ENCODE results near the gene VNN1.
"Not testable (repeated sequence)": the region's sequence is repeated elsewhere in the genome, so short reads cannot be mapped to it uniquely, and the experiment has no call there.

VNN1 gene

DNA sequence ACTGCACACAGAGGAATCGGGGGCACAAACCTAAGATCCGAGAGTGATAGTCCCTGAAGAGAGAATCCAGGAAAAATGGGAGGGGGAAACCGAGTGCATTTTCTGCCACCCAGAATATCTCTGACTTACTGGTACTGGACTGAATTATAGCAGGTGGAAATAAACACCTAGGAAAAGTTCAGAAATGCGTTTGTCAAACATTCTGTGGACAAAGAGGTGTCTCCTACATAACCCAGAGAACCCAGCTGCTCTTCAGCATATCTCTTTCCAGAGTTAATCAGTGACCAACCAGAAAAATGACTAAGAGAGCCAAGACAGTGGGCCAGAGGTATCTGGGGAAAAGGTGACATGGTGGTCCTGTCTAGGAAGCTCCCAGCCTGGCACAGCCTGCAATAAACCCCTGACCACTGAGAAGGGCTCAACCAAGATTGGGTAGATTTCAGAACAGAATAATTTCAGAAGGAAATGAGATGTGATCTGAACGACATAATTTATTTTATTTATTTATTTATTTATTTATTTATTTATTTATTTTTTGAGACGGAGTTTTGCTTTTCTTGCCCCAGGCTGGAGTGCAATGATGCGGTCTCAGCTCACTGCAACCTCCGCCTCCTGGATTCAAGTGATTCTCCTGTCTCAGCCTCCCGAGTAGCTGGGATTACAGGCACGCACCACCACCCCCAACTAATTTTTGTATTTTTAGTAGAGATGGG lies 6.0 kb upstream of the VNN1 start:
- no peak for DNase-seq (ENCODE audit: low read depth in 2 of 2)

DNA sequence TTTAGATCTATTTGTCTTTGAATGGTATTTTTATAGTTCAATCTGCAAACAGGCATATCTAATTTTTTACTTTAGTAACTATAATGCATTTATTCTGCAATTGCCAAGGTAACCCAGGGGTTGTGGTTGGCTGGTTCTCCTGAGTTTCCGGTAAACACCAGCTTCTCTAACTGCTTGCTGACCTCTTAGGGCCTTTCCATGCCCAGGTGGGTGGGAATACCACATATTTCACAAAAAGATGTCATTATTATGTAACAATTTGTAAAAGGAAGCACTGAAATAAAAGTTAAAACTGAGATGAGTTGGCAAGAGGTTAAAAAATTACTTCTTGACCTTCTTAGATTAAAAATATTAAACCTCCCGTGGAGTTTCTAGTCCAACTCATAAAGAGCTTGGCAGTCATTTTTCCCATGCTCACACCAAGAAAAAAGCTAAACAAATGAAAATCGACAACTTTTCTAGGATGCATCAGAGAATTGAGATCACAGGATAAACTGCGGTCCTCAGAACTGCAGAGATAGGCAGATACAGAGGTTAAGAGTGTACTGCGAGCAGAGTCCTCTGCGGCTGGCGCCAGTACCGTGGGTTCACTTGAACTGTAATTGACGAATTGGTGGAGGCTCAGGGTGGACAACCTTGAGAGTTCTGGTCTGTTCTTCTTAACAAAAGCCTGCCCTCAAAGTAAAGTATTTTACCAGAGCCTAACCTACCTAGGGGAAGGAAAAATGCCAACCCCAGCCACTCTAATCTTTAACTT lies 2.2 kb upstream of the VNN1 start:
- DNase-seq (ENCODE audit: low read depth in 2 of 2): no peak

DNA sequence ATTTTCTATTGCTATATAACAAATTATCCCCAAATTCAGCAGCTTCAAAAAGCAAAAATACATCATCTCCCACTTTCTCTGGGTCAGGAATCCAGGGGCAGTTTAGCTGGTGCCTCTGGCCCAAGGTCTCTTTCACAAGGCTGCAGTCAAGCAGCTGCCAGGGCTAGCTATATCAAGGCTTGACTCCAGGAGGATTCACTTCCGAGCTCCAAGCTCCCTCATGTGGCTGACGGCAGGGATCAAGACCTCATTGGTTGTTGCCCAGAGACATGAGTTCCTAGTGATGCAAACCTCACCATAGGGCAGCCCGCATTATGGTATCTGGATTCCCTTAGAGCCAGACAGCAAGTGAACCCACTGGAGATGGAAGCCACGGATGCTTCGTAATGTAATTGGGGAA lies 1.3 kb upstream of the VNN1 start:
- no peak for DNase-seq (ENCODE audit: low read depth in 2 of 2)

DNA sequence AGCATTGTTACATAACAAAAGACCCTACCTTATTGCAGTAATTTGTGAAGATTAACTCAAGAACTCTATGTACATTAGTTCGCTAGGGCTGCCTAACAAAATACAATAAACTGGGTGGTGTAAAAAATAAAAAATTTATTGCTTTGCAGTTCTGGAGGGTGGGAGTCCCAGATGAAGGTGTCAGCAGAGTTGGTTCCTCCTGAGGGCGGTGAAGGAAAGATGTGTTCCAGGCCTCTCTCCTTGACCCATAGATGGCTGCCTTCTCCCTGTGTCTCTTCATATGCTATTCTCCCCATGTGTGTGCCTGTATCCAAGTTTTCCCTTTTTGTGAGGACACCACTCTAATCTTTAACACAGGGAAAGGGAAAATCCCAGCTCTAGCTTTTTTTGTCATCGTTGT lies 305 bp upstream of the VNN1 start:
- DNase-seq (ENCODE audit: low read depth in 2 of 2): no peak

DNA sequence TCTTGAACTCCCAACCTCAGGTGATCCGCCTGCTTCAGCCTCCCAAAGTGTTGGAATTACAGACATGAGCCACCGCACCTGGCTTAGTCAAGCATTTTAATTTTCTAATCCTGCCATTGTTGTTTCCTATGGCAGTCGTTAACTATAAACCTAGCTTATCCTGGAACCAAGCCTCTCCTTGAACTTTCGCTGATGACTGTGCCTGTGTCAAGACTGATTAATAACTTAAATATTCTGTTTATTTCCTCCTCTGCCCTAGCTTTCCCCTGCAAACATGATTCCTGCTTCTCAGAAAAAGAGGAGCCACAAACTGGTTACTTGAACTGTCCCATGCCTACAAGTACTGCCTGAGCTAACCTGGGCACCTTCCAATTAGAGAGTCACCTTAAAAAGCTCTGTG lies 1.5 kb downstream of the VNN1 start:
- no peak for DNase-seq (ENCODE audit: low read depth in 2 of 2)

DNA sequence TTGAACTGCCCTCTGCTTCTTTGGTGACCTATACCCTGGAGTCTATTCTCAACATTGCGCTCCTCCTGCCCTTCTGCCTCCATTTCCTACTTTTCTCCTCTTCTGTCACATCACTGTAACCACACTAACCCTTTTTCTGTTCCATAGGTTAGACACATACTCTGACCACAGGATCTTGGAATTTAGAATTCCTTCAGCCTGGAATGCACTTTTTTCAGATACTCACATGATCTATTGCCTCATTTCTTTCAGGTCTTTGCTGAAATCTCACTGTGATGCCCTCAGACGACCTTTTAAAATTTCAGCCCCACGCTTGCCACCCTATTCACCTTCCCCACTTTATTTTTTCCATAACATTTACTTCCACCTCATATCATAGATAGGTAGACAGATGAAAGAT lies 5.1 kb downstream of the VNN1 start:
- DNase-seq (ENCODE audit: low read depth in 2 of 2): no peak

DNA sequence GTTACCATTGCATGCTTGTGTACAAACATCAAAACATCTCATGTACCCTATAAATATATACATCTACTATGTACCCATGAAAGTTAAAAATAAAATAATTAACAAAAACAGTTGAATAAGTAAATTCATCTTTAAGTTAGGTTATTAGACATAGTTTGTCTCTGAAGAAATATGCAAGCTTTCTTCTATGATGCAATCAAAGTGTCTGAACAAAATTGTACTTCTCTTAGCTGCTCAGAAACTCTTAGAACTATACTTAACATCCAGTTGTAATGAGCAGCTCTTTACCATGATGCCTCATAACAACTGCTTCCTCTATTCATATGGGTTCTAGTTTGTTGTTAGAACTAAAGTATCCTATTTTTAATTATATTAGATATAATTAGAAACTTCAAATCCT lies 5.9 kb downstream of the VNN1 start:
- no peak for DNase-seq (ENCODE audit: low read depth in 2 of 2)

DNA sequence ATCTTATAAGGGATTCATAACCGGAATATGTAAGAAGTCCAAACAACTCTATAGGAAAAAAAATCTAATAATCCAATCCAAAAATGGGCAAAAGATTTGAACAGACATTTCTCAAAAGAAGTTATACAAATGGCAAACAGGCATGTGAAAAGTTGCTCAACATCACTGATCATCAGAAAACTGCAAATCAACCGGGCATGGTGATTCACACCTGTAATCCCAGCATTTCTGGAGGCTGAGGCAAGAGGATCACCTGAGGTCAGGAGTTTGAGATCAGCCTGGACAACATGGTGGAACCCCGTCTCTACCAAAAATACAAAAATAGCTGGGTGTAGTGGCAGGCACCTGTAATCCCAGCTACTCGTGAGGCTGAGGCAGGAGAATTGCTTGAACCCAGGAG lies 7.1 kb downstream of the VNN1 start:
- DNase-seq (ENCODE audit: low read depth in 2 of 2): not testable (repeated sequence)

DNA sequence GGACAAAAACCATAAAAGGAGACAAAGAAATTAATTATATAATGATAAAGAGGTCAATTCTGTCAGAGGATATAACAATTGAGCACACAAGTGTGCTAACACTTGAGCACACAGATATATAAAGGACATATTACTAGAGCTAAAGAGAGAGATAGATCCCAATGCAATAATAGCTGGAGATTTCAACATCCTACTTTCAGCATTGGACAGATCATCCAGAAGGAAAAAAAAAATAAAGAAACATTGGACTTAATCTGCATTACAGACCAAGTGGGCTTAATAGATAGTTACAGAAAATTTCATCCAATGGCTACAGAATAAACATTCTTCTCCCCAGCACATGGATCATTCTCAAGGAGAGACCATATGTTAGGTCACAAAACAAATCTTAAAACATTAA lies 9.9 kb downstream of the VNN1 start:
- DNase-seq (ENCODE audit: low read depth in 2 of 2): no peak

DNA sequence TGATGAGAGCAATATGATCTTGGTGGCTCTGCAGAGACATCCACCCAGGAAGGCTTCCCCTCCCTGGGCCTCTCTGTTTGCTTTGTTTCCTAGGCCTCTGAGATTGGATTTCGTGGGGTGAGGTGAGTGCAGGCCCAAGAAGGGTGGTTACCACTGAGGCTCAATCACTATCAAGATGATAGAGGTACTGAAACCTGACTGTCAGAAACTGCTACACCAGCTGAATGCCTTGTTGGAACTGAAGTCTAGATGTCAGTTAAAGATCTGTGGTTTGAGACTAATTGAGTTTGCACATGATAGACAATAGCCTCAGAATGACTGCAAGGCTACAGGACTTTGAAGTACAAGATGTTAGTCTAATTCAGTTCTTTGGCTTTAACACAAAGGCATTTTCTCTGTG lies 15.2 kb downstream of the VNN1 start:
- no peak for DNase-seq (ENCODE audit: low read depth in 2 of 2)

DNA sequence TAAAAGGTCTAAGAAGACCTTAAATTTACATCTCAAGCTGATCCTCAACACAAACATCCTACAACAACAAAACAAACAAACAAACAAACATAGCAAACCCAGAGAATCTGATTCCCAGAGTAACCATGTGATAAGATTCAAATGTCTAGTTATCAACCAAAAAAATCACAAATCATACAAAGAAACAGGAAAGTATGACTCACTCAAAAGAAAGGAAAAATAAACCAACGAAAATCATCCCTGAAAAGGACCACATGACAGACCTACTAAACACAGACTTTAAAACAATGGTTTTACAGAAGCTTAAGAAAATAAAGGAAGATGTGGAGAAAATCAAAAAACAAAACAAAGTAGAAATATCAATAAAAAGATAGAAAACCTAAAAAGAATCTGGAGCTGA lies 18.1 kb downstream of the VNN1 start:
- no peak for DNase-seq (ENCODE audit: low read depth in 2 of 2)

DNA sequence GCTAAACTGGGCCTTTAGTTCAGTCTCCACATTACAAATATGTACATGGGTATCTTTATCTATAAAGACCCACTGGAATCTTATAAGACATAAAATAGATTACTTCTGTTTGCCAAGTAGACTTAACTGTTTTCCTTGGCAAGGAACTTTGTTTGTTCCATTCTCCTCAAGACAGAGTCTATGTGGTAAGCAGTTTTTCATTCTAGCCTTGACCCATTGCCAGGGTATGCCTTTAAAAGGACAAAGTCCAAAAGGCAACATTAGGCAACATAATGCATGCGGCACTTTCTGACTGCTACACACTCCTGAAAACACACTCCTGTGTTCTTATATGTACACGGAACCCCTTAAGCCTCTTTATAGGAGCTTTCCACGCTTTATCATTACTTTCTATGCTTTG lies 20.4 kb downstream of the VNN1 start:
- DNase-seq (ENCODE audit: low read depth in 2 of 2): no peak

DNA sequence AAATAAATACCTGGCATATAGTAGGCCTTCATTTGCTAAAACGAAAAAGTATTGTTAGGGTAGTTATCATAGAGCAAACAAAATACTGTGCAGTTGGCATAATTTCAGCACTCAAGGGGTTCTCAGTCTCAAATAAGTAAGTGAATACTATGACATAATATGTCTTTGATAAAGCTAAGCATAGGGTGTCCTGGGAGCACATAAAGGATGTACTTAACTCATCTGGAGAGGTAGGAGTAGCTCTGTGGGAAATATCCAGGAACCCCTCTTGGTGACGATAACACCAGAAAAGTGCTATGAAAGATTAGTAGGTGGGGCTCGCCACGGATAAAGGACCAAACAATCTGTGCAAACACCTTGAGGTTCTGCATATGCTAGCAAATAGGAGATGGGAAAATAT lies 23.2 kb downstream of the VNN1 start:
- DNase-seq (ENCODE audit: low read depth in 2 of 2): no peak

DNA sequence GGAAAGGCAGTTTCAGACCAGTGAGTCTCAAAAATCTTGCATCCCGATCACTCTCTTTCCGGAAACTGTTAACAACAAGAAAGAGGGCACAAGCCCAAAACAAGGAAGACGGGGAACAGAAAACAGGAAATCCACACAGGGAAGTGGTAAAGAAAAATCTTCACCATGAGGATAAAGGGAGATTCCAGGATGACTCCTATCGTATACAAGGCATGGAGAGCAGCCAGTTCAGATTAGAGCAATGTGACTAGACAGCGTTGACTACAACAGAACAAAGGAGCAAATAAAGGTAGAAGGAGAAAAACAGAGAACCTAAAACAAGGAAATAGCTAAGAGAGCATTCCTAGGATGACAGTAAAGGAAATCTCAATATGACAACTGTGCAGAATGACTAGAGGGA lies 26.5 kb downstream of the VNN1 start:
- DNase-seq (ENCODE audit: low read depth in 2 of 2): no peak

DNA sequence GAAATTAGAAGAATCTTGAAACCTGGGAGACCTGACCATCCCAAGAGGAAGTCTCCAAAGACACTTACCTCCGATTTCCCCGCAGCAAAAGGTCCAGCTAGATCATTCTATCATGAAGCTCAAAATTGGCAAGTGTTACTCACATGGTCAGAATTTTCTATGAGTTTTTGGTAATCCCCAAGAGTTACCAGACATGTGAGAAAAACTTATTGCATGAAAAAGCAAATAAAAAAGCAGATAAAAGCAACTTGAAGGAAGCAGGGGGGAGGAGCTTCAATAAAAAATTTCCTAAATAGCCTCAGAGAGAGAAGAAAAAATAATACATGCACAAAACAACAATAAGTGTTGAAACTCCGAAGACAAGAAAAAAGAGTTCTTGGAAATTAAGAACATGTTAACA lies 27.3 kb downstream of the VNN1 start:
- no peak for DNase-seq (ENCODE audit: low read depth in 2 of 2)

DNA sequence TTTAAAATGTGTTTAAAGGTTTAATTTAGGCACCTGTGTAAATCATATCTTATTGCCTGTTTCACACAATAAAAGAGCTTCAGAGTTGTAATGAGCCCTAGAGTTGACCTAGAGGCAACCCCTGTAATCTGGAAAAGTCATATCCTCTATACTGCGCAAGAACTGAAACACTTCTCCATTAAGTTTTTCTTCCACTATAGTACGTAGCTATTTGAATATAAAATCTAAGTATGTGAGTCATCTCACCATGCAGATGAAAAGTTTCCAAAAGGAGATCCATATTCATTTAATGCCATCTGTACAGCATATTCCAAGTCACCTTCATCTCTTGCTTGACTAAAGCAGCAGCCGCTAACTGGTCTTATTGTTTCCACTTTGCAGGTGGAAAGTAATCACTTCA lies 28.8 kb downstream of the VNN1 start:
- DNase-seq (ENCODE audit: low read depth in 2 of 2): no peak

DNA sequence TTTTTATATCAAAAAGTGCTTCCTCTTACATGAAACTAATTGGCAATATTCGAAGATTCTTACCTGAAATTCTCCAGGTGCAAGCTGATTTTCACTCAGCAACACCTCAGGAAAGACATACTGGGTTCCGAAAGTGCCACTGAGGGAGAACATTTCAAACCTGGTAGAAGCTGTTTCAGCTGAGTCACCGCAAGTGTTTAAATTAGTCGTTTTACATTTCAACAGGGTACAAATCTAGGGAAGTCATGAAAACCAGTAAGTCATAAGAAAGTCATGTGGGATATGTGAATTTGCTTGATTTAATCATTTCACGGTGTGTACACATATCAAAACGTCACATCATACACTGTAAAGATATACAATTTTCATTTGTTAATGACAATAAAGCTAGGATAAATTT lies 29.6 kb downstream of the VNN1 start:
- no peak for DNase-seq (ENCODE audit: low read depth in 2 of 2)

DNA sequence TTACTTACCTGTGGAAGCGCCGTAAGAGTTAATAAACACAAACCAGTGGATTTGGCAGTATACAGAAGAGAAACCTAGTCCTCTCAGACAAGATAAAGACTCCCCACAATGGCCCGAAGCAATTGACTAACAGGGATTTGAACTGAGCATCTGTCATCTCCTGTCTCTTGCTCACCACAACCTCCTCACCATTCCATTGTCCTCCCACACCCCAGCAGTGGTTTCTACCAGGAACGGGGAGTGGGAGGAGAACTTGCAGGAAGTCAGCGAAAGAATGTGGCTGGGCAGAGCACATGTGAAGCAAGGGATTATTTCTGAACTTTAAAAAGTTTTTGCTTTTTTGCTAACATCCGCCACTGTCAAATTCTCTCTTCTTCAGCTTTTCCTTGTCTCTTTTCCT lies 30.3 kb downstream of the VNN1 start:
- DNase-seq (ENCODE audit: low read depth in 2 of 2): no peak

DNA sequence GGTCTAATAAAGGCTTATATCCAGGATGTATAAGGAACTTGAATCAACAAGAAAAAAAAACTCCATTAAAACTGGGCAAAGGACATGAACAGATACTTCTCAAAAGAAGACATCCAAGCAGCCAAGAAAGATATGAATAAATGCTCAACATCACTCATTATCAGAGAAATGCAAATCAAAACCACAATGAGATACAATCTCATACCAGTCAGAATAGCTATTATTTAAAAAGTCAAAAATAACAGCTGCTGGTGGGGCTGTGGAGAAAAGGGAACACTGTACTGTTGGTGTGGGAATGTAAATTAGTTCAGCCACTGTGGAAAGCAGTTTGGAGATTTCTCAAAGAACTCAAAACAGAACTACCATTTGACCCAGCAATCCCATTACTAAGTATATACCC lies 34.8 kb downstream of the VNN1 start:
- DNase-seq (ENCODE audit: low read depth in 2 of 2): not testable (repeated sequence)

DNA sequence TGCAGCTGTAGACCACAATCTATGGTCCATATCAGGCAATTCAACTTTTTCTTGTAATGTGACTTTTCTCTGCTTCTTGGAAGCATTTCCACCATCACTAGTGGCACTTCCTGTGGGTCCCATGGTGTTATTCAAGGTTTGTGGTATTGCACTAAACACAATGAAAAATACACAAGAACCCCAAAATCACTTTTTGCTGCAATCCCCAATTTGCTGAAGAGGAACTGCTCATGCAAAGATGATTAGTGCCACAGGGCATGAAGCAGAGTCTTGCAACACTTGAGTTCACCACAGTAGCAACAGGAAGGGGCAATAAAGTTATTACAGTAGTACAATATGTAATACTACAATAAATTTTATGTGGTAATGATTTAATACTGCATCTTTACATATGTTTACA lies 38.1 kb downstream of the VNN1 start:
- DNase-seq (ENCODE audit: low read depth in 2 of 2): no peak

DNA sequence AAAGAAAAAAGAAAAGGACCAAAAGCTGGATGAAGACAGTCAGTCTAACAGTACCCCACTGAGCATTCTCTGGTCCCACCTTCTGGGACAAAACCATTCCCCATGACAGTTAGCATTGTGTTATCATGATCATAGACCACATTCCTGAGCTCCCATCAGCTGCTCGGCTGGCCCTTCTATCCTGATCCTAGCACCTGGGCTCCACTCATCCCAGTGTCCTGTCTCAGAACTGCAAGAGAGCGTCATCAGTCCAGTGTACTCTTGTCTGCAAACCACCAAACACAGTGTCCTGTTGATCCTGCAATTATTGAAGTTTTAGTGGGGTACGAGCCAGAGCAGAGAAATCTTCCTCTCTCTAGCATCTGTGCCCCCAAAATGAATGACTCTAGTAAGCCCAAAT lies 38.9 kb downstream of the VNN1 start:
- no peak for DNase-seq (ENCODE audit: low read depth in 2 of 2)

DNA sequence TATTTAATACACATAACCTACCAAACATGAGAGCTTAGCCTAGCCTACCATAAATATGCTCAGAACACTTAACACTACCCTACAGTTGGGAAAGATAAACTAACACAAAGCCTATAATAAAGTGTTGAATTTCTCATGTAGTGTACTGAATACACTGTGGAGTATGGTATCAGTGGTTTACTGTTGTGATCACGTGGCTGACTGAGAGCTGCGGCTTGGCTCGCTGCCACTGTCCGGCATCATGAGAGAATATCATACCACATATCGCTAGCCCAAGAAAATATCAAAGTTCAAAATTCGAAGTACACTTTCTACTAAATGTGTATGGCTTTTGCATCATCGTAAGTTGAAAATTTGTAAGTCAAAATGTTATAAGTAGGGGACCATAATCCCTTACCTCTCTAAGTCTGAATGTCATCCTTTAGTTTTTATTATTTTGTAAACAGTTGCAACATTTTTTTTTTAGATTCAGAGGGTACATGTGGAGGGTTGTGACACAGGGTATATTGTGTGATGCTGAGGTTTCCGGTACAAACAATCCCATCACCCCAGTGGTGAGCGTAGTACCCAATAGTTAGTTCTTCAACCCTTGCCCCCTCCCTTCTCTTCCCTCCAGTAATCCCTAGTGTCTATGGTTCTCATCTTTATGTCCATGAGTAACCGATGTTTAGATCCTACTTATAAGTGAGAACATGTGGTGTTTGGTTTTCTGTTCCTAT lies 40.3 kb downstream of the VNN1 start:
- no peak for DNase-seq (ENCODE audit: low read depth in 2 of 2)

DNA sequence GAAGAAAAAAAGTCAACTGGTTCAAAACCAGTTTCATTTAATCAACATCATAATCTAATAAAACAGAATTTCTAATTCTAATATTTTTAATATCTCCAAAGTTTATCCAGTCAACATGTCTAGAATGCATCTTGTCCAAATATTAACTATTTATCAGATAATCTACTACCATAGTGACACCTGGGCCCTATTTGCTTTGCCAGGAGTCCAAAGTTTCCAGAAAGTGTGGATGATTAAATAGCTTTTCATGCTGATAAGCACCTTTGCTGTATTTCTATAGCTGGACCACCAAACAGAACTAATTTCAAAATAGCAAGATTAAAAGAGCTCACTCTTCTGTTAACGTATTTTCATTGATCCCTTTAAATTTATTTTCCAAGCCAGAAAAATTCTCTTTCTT lies 42.6 kb downstream of the VNN1 start:
- no peak for DNase-seq (ENCODE audit: low read depth in 2 of 2)

All from stimulated activated CD4-positive, alpha-beta T cell treated with anti-CD3 and anti-CD28 coated beads, Interleukin-12 subunit alpha, Interleukin-12 subunit beta, amount 100 ng/mL, for 24 hours (primary cell).